DMS53 (cell line): ENCODE results near the gene IFI35.
"Not testable (repeated sequence)": the region's sequence is repeated elsewhere in the genome, so short reads cannot be mapped to it uniquely, and the experiment has no call there.

Experiments
- DNase-seq: peaks from one replicate; lab custom pipeline; 2025; lab: John Stamatoyannopoulos, UW

IFI35 gene

DNA sequence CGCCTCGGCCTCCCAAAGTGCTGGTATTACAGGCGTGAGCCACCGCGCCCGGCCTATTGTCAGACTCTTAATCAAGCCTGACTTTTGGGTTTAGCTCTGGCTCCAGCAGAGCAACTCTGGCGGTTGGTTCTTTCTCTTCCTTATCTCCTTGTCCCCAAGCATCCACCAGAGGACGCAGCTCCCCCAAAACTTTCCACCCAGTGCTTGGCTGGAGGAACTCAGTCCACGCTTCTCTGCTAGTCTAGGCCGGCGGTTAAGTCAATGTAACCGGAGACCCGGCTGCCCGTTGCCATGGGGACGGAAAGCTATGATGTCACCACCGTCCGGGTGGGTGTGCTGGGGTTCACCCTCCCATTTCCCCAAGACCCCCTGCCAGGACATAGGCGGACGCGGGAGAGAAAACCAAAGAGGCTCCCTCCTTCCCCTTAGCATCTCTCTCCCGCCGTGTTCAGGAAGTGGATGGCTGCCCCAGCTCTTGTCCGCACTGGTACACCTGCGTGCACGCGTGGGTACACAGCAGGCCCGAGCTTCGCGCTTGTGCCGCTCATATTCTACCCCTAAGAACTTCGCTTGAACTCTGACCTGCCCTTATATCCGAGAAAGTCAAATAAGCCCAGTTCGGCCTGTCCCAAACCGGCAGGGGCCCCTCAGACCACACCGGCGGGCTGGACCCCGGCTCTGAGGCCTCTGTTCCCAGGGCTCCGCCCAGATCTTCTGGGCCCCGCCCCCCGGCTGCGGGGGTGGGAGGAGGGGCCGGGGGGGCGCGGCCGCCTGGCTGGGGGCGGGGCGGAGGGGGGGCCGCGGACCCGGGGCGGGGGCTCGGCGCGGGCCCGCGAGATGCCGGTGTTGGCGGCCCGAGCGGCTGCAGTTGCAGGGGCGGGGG is 18.1 kb downstream of the IFI35 start, which contains the start of gene RND2:
RND2 (plus strand) TSS at position 825 of the 883 bp plus-strand sequence. CDS start 117 bp downstream, outside the sequence.
- peak; percentile 99 for DNase-seq

DNA sequence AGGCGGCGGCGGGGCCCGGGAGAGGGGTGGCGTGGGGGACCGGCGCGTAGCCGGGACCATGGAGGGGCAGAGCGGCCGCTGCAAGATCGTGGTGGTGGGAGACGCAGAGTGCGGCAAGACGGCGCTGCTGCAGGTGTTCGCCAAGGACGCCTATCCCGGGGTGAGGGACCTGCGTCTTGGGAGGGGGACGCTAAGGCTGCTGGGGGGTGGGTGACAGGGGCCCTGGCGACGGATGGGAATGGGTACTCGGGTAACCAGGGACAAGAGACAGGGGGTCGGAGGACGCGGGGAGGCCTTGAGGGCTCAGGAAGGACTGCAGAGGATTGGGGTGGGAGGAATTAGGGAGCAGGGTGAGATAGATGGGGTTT is 18.7 kb downstream of the IFI35 start:
- DNase-seq, result no peak

DNA sequence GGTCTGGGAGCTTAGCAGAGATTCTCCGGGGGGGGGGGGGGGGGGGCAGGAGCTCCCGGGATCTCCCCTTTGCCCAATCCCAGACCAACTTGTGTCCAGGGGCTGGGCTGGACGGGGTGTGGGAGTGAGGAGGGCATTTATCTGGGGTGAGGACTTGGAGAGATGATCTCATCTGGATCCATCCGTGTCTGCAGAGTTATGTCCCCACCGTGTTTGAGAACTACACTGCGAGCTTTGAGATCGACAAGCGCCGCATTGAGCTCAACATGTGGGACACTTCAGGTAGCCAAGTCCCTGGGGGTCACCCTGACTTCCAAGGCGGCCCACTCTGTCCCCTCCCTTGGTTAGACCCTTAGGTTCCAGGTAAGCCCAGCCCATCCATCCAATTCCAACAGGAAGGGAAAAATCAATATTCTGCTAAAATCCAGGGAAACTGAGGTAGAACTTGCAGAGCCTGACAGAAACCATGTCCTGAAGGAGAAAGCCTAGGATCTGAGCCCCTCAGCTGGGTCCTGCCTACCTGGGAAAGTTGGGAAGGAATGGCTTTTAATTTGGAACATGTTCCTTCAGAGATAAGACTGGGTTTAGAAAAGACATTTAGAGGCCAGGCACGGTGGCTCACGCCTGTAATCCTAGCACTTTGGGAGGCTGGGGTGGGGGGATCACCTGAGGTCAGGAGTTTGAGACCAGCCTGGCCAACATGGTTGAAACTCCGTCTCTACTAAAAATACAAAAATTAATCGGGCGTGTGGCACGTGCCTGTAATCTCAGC is 19.4 kb downstream of the IFI35 start:
- peak; percentile 39 for DNase-seq

DNA sequence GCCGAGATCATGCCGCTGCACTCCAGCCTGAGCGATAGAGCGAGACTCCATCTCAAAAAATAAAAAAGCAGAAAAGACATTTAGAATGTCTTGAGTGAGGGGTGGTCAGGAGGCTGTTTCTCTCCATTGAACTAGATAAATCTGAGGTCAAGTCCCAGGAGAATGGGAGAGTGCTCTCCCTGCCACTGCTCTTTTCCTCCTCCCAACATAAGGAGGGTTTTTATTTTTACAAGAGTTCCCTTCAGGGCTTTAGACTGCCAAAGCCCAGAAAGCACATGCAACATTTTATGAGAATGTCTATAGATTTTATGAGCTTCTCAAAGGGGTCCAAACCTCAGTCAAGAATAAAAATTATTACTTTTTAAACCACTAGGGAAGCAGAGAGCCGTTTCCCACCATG is 20.0 kb downstream of the IFI35 start:
- DNase-seq, result no peak

DNA sequence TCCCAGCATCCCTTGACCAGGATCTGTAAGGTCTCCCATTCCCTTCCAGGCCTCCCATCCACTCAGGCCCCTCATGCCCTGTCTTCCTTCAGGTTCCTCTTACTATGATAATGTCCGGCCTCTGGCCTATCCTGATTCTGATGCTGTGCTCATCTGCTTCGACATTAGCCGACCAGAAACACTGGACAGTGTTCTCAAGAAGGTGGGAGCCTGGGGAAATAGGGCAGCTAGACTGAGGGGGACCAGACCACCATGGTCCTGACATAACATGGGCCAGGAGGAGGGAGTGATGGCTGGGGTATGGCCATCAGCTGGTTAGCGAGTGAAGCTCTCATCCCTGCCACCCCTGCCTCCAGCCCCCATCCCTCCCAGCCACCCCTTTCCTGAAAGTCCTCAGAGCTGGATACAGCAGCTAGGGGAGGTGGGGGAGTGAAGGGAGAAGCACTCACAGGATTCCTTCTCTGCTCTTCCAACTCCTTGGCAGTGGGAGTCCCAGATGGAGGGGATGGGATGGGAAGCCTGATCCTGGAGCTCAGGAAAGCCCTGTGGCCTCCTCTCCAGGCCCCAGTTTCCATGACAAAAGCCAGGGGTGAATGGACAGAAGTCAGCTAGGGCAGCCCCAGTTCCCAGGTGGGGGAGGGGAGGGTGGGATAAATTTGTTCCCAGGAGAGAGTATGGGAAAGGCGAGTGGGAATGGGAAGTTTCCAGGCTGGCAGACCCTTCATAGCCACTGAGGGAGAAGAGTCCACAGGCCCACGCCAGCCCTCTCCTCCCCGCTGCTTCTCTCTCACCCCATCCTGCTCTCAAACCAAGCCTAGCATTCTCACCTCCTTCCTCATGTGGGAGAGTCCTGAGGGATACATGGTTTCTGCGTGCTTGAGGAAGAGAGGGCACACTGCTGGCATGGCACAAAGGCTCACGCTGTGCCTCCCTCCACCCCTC is 20.8 kb downstream of the IFI35 start:
- DNase-seq, result no peak

DNA sequence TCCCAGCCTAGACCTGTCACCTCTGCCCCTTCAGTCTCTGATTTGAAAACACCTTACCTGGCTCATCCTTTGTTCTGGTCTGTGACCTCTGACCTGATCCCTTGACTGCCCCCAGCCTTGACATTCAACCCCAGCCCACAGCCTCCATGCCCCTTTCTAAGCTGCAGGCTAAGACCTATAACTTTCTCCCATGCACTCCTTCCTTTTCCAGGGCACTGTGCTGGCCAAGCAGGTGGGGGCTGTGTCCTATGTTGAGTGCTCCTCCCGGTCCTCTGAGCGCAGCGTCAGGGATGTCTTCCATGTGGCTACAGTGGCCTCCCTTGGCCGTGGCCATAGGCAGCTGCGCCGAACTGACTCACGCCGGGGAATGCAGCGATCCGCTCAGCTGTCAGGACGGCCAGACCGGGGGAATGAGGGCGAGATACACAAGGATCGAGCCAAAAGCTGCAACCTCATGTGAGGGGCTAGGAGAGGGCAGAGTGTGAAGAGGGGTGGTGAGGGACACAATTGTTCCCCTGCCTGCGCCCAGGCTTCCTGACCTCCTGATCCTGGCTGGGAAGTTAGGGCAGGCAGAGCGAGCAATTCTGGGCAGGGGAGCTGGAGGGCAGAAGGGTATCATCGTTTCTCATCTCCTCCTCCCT is 21.8 kb downstream of the IFI35 start:
- no peak for DNase-seq

DNA sequence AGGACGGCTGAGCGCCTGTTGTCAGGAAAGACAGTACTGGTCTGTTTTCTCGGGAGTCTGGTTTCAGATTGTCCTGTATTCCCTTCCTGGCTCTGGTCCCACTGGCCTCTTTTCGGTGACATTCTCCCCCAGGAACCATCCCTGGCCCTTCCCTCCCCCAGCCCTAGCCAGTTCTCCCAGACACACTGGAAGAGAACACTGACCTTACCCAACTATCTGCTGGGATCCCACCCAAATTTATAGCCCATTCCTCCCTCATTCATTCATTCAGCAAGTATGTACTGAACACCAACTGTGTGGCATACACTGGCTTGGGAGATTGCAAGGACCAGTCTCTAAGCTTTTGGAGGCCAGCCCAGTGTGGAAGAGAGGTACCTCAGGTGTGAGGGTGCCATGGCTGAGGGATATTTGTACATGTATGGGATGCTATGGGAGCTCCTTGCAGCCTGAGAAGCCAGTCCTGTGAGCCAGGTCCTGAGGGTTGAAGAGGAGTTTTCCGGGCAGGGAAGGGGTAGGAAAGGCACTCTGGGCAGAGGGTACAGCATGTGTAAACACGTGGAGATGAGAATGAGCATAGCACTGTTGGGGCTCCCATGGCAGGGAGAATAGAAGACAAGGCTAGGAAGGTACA is 23.7 kb downstream of the IFI35 start:
- DNase-seq, result no peak

DNA sequence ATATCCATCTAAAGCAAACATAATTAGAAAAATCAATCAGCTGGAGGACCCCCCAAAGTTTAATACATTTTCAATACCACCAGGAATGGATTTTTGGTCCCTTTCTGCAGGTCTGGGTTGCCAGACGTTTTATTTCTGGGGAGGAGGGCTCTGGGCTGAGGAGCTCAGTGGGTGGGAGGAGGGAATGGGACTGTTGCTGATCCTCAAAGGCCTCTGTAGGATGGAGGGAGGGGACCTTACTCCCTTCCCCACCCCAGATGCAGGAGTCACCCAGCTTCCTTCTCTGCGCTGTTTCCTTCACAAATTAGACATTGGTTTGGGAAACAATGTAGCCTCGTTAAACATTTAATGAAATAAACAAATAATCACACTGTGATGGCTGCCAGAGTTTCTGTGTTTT is 25.1 kb downstream of the IFI35 start:
- DNase-seq, result no peak

DNA sequence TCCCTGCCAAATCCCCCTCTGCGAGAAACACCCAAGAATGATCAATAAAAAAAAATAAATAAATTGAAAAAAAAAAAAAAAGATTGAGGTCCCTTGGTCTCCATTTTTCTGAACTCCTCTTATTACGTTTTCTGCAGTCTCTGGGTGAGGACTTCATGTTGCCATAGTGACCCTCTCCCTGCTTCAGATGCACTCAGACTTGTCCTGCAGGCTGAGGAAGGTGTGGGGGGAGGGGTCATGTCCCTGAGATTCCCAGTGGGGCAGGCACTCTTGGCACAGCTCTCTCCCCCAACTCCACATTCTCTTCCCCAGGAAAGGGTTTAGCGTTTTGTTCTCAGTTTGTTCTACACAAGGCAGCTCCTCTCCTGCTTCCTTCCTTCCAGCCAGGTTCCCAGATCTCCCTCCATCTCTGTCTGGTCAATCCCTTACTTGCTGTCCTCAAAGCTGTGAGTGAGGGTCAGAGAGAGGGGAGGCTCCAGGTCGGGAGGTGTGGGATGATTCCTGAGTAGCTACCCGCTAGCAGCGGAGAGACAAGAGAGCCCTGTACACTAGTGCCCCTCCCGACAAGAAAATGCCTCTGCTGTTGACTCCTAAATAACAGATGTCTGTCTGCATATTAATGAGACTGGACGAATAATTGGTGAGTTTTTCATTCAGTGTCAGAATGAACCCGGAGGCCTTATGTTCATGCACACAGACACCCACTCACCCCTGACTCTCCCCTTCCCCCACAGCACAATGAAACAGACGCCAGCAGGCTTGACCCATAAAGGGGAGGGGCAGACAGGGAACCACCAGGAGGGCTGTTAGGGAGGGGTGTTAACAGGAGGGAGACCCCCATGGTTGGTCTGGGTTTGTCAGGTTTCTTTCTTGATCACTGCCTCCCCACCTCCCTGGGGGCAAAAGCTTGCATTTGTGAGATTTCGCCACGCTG is 27.6 kb downstream of the IFI35 start:
- DNase-seq, result peak; percentile 61

DNA sequence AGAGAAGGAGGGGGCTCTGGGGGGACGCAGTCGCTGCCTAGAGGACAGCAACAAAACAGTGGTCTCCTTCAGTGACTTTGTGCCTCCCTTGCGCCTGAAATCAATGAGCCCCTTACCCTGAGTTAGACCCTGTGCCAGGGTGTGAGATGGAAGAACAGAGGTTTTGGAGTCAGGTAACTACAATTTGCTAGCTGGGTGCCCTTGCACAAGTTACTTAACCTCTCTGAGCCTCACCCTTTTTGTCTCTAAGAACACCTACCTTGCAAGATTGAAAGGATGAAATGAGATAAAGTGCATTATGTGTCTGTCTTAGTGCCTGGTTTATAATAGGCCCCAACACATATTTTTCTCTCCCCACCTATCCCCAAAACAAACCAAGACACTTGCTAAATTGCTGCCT is 28.3 kb downstream of the IFI35 start:
- DNase-seq, result no peak

DNA sequence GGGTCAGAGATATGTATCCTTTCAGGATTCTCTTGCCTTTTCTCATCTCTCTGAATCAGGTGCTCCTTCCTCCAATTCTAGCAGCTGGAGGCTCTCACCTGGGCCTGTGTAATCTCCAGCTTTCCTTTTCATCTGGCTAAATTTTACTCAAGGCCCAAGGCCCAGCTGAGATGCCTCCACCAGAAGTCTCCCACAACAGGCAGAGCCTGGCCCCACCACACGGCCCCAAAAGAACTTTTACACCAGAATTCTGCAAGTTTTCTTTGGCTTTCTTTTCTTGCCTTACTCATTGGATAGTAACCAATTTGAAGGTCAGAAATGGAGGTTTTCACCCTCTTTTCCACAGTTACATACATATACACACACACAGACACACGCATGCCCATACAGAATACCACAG is 33.1 kb downstream of the IFI35 start:
- DNase-seq, result no peak

DNA sequence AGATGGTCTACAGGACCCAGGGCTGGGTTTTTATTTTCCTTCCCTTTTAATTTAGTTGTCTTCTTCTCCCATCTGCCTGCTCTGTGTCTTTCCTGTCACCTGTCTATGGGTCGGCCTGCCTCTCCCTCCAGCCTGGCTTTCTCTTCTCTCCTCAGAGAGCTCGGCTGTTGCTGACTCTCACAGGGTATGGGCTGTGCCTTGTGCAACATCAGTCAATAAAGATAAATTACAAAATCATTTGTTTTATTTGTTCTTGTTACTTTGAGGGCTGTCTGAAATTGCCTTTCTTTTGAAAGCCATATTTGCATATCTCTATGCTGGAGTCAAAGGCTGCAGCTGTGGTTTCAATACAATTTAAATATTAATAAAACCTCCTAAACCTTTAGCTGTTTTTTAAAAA is 34.1 kb downstream of the IFI35 start:
- DNase-seq, result no peak

DNA sequence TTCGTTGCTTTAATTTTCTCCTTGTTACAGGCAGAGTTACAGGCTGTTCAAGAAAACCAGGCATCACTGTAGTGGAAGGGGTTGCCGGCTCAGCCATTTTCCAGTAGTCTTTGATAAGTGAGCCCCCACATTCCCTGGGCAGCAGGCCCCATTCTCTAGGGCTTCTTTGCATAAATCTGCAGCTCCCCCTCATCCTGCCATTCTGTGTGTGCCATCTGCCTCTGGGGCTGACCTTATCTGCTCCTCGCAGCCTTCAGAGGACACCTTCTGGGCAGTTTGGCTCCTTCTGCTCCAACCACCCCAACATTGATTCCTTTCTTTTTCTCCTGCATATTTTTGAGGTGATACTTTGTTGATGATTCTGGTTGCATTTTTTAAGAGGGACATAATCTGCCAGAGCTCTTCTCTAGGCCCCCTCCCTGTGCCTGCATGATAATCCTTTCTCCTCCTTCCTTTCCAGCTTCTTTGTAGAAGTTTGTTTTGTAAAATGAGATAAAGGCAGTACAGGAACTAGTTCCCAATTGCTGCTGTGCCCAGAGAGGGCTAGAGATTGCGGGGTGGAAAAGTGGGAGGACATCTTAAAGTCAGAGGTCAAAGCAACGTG is 35.5 kb downstream of the IFI35 start:
- no peak for DNase-seq

DNA sequence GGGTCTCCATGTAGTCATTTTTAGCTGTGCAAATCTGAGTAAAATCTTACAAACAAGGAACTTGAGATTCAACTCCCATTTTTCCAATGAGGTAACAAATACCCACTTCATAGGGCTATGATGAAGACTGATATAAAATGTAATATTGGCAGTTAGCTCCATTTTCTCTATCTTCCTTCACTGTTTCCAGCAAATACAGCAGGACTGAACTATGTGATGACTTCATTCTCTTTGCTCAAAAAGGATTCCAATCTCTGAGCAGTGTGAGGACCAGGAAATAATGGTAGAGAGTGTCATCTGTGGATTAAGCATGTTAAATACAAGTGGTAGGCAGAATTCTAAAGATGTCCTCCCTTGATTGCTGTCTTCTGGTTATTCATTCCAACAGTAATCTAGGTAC is 36.7 kb downstream of the IFI35 start:
- no peak for DNase-seq

DNA sequence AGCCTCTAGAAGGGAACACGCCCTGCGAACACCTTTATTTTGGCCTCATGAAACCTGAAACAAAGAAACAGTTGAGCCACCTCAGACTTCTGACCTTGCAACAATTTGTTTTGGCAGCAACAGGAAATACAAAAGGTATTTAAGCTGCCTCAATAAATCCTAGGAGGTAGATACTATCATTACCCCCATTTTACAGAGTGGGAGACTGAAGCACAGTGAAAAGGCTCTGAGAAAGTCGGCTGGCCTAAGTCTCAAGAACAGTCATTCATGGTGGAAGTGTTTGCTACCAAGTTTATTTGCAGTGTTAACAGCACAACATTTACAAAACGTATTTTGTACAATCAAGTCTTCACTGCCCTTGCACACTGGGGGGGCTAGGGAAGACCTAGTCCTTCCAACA is 37.4 kb downstream of the IFI35 start:
- no peak for DNase-seq

DNA sequence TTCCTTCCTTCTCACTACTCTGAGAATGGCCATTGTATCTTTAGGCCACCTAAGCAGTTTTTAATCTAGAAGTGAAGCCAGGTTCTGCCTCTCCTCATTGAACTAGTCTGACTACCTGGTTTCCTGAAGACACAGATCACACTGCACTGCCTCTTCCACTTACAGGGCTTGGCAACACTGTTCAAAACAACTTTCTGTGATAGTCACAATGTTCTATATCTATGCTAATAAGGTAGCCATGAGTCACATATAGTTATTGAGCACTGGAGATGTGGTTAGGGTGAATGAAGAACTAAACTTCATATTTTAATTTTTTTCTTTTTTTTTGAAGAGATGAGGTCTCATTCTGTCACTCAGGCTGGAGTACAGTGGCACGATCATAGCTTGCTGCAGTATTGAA is 45.4 kb downstream of the IFI35 start:
- DNase-seq, result no peak

DNA sequence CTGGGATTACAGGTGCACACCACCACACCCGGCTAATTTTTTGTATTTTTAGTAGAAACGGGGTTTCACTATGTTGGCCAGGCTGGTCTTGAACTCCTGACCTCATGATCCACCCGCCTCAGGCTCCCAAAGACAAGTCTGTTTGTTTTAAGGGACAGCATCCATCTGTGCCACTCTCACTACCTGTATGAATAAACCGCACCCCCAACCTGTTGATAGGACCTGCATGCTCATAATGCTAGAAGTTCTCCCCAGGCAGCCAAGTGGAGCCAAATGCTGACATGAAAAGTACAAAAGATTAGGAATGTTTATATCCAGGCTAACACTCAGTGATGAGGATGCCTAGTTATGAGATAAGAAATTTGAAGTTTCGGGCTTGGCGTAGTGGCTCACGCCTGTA is 46.4 kb downstream of the IFI35 start:
- not testable (repeated sequence) for DNase-seq

DNA sequence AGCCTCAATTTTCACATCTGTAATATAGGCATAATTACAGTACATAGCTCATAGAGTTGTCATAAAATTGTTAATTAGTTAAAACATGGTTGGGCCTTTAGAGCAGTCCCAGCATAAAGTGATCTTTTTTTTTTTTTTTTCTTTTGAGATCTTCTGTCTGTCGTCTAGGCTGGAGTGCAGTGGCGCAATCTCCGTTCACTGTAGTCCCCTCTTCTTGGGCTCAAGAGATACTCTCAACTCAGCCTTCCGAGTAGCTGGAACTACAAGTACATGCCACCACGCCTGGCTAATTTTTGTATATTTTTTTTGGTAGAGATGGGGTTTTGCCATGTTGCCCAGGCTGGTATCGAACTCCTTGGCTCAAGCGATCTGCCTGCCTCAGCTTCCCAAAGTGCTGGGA is 49.5 kb downstream of the IFI35 start:
- DNase-seq, result no peak

DNA sequence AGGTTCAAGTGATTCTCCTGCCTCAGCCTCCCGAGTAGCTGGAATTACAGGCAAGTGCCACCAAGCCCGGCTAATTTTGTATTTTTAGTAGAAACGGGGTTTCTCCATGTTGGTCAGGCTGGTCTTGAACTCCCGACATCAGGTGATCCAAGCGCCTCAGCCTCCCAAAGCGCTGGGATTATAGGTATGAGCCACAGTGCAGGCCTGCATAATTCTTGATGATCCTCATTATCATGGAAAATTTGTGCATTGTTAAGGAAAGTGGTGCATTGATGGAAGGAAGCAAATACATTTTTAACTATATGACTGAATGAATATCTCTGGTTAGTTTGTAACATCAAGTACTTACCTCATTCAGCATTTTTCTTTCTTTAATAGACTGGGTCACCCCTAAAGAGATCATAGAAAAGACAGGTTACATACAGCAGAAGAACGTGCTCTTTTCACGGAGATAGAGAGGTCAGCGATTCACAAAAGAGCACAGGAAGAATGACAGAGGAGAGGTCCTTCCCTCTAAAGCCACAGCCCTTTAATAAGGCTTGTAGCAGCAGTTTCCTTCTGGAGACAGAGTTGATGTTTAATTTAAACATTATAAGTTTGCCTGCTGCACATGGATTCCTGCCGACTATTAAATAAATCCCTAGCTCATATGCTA is 56.5 kb downstream of the IFI35 start:
- DNase-seq, result no peak
